ENCODE data around the gene LRRC8C.

DNA sequence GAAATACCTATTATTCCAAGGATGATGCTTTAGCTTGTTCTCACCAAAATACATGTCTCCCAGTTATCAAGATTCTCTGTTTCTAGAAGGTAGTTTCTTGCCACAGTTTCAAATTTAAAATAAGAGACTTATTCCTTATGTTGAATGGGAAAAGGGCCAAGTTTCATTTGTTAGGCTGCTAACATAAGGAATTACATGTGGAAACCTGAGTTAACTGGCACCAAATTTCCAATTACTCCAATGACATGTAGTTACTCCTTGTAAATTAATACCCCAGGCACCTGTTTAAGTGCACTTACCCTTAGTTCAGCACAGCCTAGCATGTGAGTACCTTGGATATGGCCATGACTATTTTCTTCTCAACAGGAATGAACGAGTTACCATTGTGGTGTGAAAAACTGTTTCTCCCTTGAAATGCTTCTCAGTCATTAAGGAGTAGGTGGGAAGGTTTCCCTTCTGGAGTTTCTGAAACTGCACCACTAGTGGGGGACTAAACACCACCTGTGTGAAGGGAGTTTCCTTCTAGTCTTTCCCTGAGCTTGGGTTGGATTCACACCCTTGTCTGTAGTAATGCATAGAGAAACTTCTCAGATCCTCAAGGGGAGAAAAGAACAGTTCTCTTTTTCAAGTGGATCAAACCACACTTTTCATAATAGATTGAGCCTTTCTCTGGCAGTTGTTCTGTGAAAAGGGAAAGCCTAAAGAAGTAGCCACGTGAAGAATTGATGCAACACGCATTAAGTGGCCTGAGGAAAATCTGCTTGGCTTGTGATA is 32.3 kb upstream of the LRRC8C start:
- TF ChIP-seq EP300 (IDR thresholded peaks at IDR 0.05) (no peak), CTCF (IDR thresholded peaks at IDR 0.05) (no peak), POLR2A (IDR thresholded peaks at IDR 0.05) (no peak), POLR2AphosphoS5 (IDR thresholded peaks at IDR 0.05) (no peak)

Data from upper lobe of left lung (tissue), 4 donors.